Testis (tissue), 3 donors: ENCODE results near the gene EEF2. TPM values are rescaled to one million over a fixed set of nuclear protein-coding genes. Genes with fewer than 3 reads are reported as not detected.

Source experiments
- DNase-seq: peaks from one replicate; pipeline ENCODE4 v3.0.0-alpha.2; 2019
- H3K27ac ChIP-seq, 2 donors: fragments of 200-600 bp; sonication (generic); one replicate each; pipeline ENCODE4 v1.5.1; 2019
- H3K27me3 ChIP-seq: fragments of 200-600 bp; sonication (generic); one replicate; pipeline ENCODE4 v1.5.1; 2019
- H3K36me3 ChIP-seq: fragments of 200-600 bp; sonication (generic); one replicate; pipeline ENCODE4 v1.5.1; 2017; ENCODE audit warnings: low read depth; ENCODE audit errors: missing control alignments
- H3K4me1 ChIP-seq: fragments of 200-600 bp; sonication (generic); one replicate; pipeline ENCODE4 v1.5.1; 2019
- H3K4me3 ChIP-seq, 2 donors: fragments of 200-600 bp; sonication (generic); one replicate each; pipeline ENCODE4 v1.5.1; 2017 to 2019
- H3K9me3 ChIP-seq: fragments of 200-600 bp; sonication (generic); one replicate; pipeline ENCODE4 v1.5.1; 2017
- CTCF ChIP-seq, 3 experiments: fragments of 450-650 bp in 2 of 3; fragments of 200-600 bp in 1 of 3; sonication (generic) in 1 of 3; IDR thresholded peaks; one replicate each; pipeline ENCODE4 v1.5.1; 2016 to 2019; ENCODE audit warnings: antibody characterized with exemption in 3 of 3, mild to moderate bottlenecking in 2 of 3, moderate library complexity in 1 of 3
- POLR2A ChIP-seq: fragments of 450-650 bp; IDR thresholded peaks from one replicate; pipeline ENCODE4 v1.6.1; 2017; ENCODE audit warnings: antibody characterized with exemption, mild to moderate bottlenecking, moderate library complexity
- WGBS, 2 donors: methylation state at CpG; one replicate each; pipeline ENCODE4 v1.1.5; 2018; 5-methylcytosine and 5-hydroxymethylcytosine counted together
- intact Hi-C: fragments of 100-400 bp; cut with DNase I; formaldehyde crosslinking; loops from one replicate; pipeline ENCODE4 v1.15.1; 2023; ENCODE audit warnings: low total_unique reads
- polyA plus RNA-seq: library from polyadenylated mRNA; stranded (reverse); fragments of 350-450 nt; fragmentation: Illumina TruSeq; extraction: RNeasy Lipid Tissue Mini Kit (QIAGEN cat#74804); gene quantifications from one replicate; pipeline ENCODE4 v1.2.3, GENCODE V29; 2014; ENCODE audit warnings: low read depth, low replicate concordance; ENCODE audit not compliant: insufficient read depth
- total RNA-seq, 2 donors: library from RNA; depleted of rRNA; stranded (reverse); fragments of >200 nt; gene quantifications; one replicate each; pipeline ENCODE4 v1.2.3, GENCODE V29; 2016

Gene EEF2
- total and polyA plus RNA-seq, 3 donors from 2014 or later, result 909 to 1,599 (median 1,429) TPM

- DNase-seq, result peak; percentile 65
- Histone ChIP-seq H3K36me3 (no peaks in the 10 kb centered on the region), H3K4me1 (peaks cover 56% of the 10 kb centered on the region), H3K4me3 (no peak overlapping the region), H3K9me3 (no peaks in the 10 kb centered on the region), H3K27me3 (no peaks in the 10 kb centered on the region), H3K27ac (peak overlapping the region; percentile 66 to 74)
- intact Hi-C loops, result no loop called here
- TF ChIP-seq CTCF (IDR thresholded peaks at IDR 0.05) (no peak), POLR2A (no peak)
- WGBS, 2 donors, result 31 to 48% methylated on average over 18 to 36 of the region's 37 CpGs
These were observed 30.6 kb upstream of the EEF2 start for GRCh38 chr19:4015705-4016402.

GRCh38 chr19:4014541-4015491, 29.6 kb upstream of the EEF2 start:
- WGBS, 2 donors, result 41 to 69% methylated on average over 13 to 25 of the region's 25 CpGs
- H3K9me3 ChIP-seq, result no peaks in the 10 kb centered on the region
- peak overlapping the region; percentile 66 to 74 for H3K27ac ChIP-seq
- peaks cover 57% of the 10 kb centered on the region for H3K4me1 ChIP-seq
- intact Hi-C loops, result no loop called here
- H3K27me3 ChIP-seq, result no peaks in the 10 kb centered on the region
- TF ChIP-seq CTCF (IDR thresholded peaks at IDR 0.05) (no peak), POLR2A (no peak)
- H3K36me3 ChIP-seq, result no peaks in the 10 kb centered on the region
- no peak overlapping the region for H3K4me3 ChIP-seq
- DNase-seq, result peak; percentile 33

- TF ChIP-seq POLR2A, result no peak
- no peak for TF ChIP-seq CTCF (IDR thresholded peaks at IDR 0.05)
- H3K27ac ChIP-seq, result peak overlapping the region; percentile 66 to 74
- no peaks in the 10 kb centered on the region for H3K36me3 ChIP-seq
- H3K27me3 ChIP-seq, result no peaks in the 10 kb centered on the region
- H3K4me3 ChIP-seq, result no peak overlapping the region
- intact Hi-C loops, result no loop called here
- no peaks in the 10 kb centered on the region for H3K9me3 ChIP-seq
- peak; percentile 67 for DNase-seq
- WGBS, 2 donors, result 50 to 61% methylated on average over 8 to 20 of the region's 20 CpGs
- peaks cover 57% of the 10 kb centered on the region for H3K4me1 ChIP-seq
These were observed 28.8 kb upstream of the EEF2 start for GRCh38 chr19:4013886-4014540.

- DNase-seq, result no peak
- intact Hi-C loops, result no loop called here
- H3K27me3 ChIP-seq, result no peaks in the 10 kb centered on the region
- WGBS, 2 donors, result 95 to 96% methylated on average over 17 to 33 of the region's 33 CpGs
- no peaks in the 10 kb centered on the region for H3K36me3 ChIP-seq
- no peak for TF ChIP-seq POLR2A
- no peak for TF ChIP-seq CTCF (IDR thresholded peaks at IDR 0.05)
- H3K9me3 ChIP-seq, result no peaks in the 10 kb centered on the region
- H3K27ac ChIP-seq, result no peak overlapping the region
- no peak overlapping the region for H3K4me3 ChIP-seq
- peaks cover 64% of the 10 kb centered on the region for H3K4me1 ChIP-seq
These were observed 27.8 kb upstream of the EEF2 start for GRCh38 chr19:4012975-4013634.
